CD4-positive, alpha-beta T cell (primary cell): ENCODE data around the gene MRPL45. TPM values are rescaled to one million over a fixed set of nuclear protein-coding genes. Genes with fewer than 3 reads are reported as not detected.

Experiments
- ATAC-seq: fragments of 200-7000 bp; cut with Tn5 transposase; one replicate; pipeline ENCODE4 v1.10.0; 2022; ENCODE audit warnings: mild to moderate bottlenecking; ENCODE audit not compliant: poor library complexity
- CTCF ChIA-PET: fragments of 350-600 bp; sonication (Branson Sonifier 250); formaldehyde crosslinking; loops from one replicate; lab custom pipeline; 2021; ENCODE audit warnings: antibody characterized with exemption, inconsistent platforms; lab: Charles Lee
- POLR2A ChIA-PET: fragments of 350-600 bp; sonication (Branson Sonifier 250); formaldehyde crosslinking; loops from one replicate; lab custom pipeline; 2021; ENCODE audit warnings: antibody characterized with exemption, inconsistent platforms; lab: Charles Lee
- DNase-seq, 14 experiments: peaks; one replicate each; pipeline ENCODE4 v3.0.0-alpha.2; 2013 to 2020; ENCODE audit warnings: mixed read lengths in 2 of 14
- H3K27ac ChIP-seq, 2 donors: one replicate each; pipeline versions ENCODE4 v1.5.1 to v1.7.0; 2013; ENCODE audit warnings: low read length in 2 of 2, low read depth in 1 of 2, mild to moderate bottlenecking in 1 of 2
- H3K27me3 ChIP-seq, 2 experiments: 1 replicate in 1 of 2; 2 replicates in 1 of 2; pipeline versions ENCODE4 v1.6.1 to v1.7.0; 2013; ENCODE audit warnings: low read length in 2 of 2, control low read depth in 1 of 2, mild to moderate bottlenecking in 1 of 2, moderate library complexity in 1 of 2; ENCODE audit not compliant: insufficient read depth in 2 of 2, control insufficient read depth in 1 of 2
- H3K36me3 ChIP-seq: one replicate; pipeline ENCODE4 v1.6.1; 2013; ENCODE audit warnings: low read length, control low read depth; ENCODE audit not compliant: insufficient read depth
- H3K4me1 ChIP-seq: one replicate; pipeline ENCODE4 v1.6.1; 2013; ENCODE audit warnings: low read length, control low read depth; ENCODE audit not compliant: insufficient read depth
- H3K4me3 ChIP-seq: one replicate; pipeline ENCODE4 v1.5.1; 2013; ENCODE audit warnings: mild to moderate bottlenecking, low read length, moderate library complexity
- H3K9me3 ChIP-seq, 2 experiments: 1 replicate in 1 of 2; 2 replicates in 1 of 2; pipeline versions ENCODE4 v1.6.1 to v1.7.0; 2013; ENCODE audit warnings: low read length in 2 of 2, mild to moderate bottlenecking in 2 of 2, control low read depth in 1 of 2, moderate library complexity in 1 of 2; ENCODE audit not compliant: control insufficient read depth in 1 of 2, insufficient read depth in 1 of 2
- H3K27ac Mint-ChIP-seq: one replicate; pipeline ENCODE4 v1.8.0; 2020; ENCODE audit warnings: mixed read lengths
- H3K27me3 Mint-ChIP-seq: one replicate; pipeline ENCODE4 v1.8.0; 2021; ENCODE audit warnings: mixed read lengths
- H3K36me3 Mint-ChIP-seq: one replicate; pipeline ENCODE4 v1.8.0; 2021; ENCODE audit warnings: low read depth, mixed read lengths
- H3K4me1 Mint-ChIP-seq: one replicate; pipeline ENCODE4 v1.8.0; 2021; ENCODE audit warnings: low read depth, mixed read lengths
- H3K4me3 Mint-ChIP-seq: one replicate; pipeline ENCODE4 v1.8.0; 2020; ENCODE audit warnings: mild to moderate bottlenecking, mixed read lengths
- H3K9me3 Mint-ChIP-seq: one replicate; pipeline ENCODE4 v1.8.0; 2020; ENCODE audit warnings: mixed read lengths
- intact Hi-C, 2 experiments: fragments of 100-400 bp; cut with DNase I in 1 of 2; cut with micrococcal nuclease in 1 of 2; formaldehyde crosslinking; loops; one replicate each; pipeline versions ENCODE4 v1.15.1 to v1.9.0; 2023 to 2025; cut with DNase I, micrococcal nuclease
- total RNA-seq, 174 experiments: library from RNA in 2 of 174; stranded (reverse) in 2 of 174; gene quantifications; one replicate each; pipeline ENCODE4 v1.2.3 and lab custom pipeline; 2021 to 2026
- TF ChIP-seq, protein P1 (sequence below): fragments of 200-600 bp; IDR thresholded peaks from one replicate; pipeline ENCODE4 v1.8.0; 2022; ENCODE audit warnings: antibody characterized with exemption, mild to moderate bottlenecking

MRPL45 gene
- total RNA-seq, 2 experiments from 2014 or later: 17.5 to 17.7 TPM

DNA sequence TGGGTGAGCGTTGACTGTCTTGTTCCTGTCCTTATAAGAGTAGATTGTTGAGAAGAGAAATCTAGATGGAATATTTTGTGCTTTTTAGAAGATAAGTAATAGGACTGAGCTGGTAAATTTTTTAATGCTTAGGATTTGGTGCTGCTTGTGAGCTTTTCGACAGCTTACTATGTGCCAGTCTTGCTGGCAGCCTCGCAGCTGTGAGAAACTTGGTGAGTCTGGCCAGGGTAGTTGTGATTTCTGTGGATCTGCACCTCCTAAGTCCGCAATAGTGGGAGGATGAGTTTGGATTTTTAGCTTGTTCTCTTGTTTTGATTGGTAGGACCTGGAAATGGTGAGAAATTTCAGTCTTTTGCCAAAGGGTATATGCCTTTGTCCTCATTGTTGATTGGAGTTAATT, 58.3 kb downstream of the MRPL45 start:
- H3K27me3 ChIP-seq: no peaks in the 10 kb centered on the region
- H3K4me3 ChIP-seq: no peak overlapping the region
- Mint-ChIP-seq H3K9me3 (no peaks in the 10 kb centered on the region), H3K4me3 (peak overlapping the region; percentile 63), H3K27me3 (no peaks in the 10 kb centered on the region), H3K27ac (peak overlapping the region; percentile 5), H3K36me3 (peaks cover 4% of the 10 kb centered on the region), H3K4me1 (peaks cover 72% of the 10 kb centered on the region)
- ChIA-PET POLR2A (interaction anchor here (1.4 kb wide), 2 partner anchors 8 to 11 kb away, joined by 3 read pairs; no protein-coding TSS in a partner anchor), CTCF (interaction anchor here (0.8 kb wide), 1 partner anchor 59 kb away, joined by 3 read pairs; no protein-coding TSS in a partner anchor)
- TF ChIP-seq, protein P1, sequence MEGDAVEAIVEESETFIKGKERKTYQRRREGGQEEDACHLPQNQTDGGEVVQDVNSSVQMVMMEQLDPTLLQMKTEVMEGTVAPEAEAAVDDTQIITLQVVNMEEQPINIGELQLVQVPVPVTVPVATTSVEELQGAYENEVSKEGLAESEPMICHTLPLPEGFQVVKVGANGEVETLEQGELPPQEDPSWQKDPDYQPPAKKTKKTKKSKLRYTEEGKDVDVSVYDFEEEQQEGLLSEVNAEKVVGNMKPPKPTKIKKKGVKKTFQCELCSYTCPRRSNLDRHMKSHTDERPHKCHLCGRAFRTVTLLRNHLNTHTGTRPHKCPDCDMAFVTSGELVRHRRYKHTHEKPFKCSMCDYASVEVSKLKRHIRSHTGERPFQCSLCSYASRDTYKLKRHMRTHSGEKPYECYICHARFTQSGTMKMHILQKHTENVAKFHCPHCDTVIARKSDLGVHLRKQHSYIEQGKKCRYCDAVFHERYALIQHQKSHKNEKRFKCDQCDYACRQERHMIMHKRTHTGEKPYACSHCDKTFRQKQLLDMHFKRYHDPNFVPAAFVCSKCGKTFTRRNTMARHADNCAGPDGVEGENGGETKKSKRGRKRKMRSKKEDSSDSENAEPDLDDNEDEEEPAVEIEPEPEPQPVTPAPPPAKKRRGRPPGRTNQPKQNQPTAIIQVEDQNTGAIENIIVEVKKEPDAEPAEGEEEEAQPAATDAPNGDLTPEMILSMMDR: no peak
- intact Hi-C loops: loop anchor here in 1 of 2 experiments (10.0 kb wide), 1 partner anchor 60 kb away; the partner anchor contains the start of gene MRPL45
- no peaks in the 10 kb centered on the region for H3K9me3 ChIP-seq
- H3K27ac ChIP-seq: no peak overlapping the region
- peaks cover 31% of the 10 kb centered on the region for H3K4me1 ChIP-seq
- H3K36me3 ChIP-seq: no peaks in the 10 kb centered on the region
- ATAC-seq: no peak
- no peak for DNase-seq

DNA sequence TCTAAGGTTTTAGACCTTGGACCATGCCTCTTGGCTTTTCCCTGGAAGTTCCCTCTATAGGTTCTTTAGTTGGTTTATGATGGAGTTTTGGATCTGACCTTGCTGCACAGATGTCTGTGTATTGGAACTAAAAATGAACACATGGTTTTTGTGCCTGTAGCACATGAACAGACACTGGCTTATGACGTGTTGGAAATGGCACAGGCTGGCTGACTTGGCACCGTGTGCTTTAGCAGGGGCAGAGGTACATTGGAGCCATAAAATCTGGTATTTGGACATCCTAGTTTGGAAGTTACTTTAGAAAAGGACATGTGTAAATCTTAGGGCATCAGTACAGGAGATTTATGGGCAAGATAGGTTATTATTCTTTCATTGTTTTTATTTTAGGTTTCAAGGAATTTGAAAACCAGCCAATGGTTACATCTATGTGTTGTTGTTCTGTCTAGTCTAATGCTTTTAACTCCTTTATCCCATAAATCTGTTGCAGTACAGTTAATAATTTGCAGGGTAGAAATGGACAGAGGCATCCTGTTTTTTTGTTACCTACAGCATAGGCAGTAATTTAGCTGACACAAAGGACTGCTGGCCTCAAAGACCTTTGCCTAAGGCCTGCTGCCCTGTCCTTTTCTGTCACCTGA, 60.6 kb downstream of the MRPL45 start:
- H3K27ac Mint-ChIP-seq: no peak overlapping the region
- H3K4me1 Mint-ChIP-seq: peaks cover 67% of the 10 kb centered on the region
- DNase-seq (no peak), ATAC-seq (no peak)
- no peaks in the 10 kb centered on the region for H3K9me3 ChIP-seq
- peaks cover 9% of the 10 kb centered on the region for H3K36me3 ChIP-seq
- intact Hi-C loops: loop anchor here in 1 of 2 experiments (10.0 kb wide), 1 partner anchor 63 kb away; the partner anchor contains the start of gene MRPL45
- H3K4me3 ChIP-seq: no peak overlapping the region
- H3K36me3 Mint-ChIP-seq: peaks cover 12% of the 10 kb centered on the region
- peaks cover 25% of the 10 kb centered on the region for H3K4me1 ChIP-seq
- no peak overlapping the region for H3K27ac ChIP-seq
- CTCF ChIA-PET: no interaction called here
- POLR2A ChIA-PET: no interaction called here
- H3K9me3 Mint-ChIP-seq: no peaks in the 10 kb centered on the region
- H3K4me3 Mint-ChIP-seq: no peak overlapping the region
- TF ChIP-seq, protein P1: no peak
- no peaks in the 10 kb centered on the region for H3K27me3 Mint-ChIP-seq
- no peaks in the 10 kb centered on the region for H3K27me3 ChIP-seq

DNA sequence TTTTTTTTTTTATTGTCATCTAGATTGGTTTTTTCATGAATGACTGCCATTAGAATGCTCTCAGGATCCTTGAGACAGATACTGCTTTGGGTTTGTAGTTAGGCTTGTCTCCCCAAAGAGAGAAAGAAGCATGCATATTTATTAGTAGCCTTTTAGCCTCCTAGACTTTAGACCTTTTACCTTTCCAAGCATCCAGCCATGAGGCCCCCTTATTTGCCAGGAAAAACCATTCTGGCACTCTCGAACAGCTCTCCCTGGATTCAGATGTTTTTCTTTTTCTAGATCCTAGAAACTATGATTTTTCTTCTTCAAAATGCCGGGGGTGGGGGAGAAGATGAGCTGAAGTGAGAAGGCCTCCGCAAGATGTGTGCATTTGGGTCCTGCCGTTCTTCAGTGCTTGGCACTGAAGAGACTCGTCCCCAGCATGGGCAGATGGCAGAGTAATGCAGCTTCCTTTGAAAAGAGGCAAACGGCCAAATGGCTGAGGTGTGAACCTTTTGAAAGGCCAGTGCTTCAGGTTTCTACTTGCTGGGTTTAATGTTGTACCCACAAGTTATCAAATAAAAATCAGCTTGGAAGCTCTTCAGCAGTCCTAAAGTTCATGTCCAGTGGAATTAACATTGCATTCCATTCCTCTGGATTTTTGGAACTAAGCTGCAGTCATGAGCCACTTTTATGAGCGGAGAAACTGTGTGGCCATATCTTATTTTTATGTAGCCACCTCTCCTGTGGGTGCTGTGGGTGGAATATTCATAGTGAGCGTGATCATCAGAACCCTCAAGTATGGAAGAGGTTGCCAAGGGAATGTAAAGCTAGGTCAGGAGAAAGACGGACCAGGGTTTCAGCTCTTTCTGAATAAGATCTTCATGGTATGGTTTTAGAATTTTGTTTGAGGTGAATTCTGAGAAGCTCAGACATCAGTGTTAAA, 61.9 kb downstream of the MRPL45 start:
- POLR2A ChIA-PET: no interaction called here
- intact Hi-C loops: loop anchor here in 1 of 2 experiments (10.0 kb wide), 1 partner anchor 64 kb away; the partner anchor contains the start of gene MRPL45

More for the DNA sequence above, 61.9 kb downstream of the MRPL45 start:
- TF ChIP-seq, protein P1: no peak
- no peak for DNase-seq
- Histone ChIP-seq H3K27me3 (no peaks in the 10 kb centered on the region), H3K4me1 (peaks cover 13% of the 10 kb centered on the region), H3K4me3 (no peak overlapping the region), H3K9me3 (no peaks in the 10 kb centered on the region), H3K36me3 (peaks cover 10% of the 10 kb centered on the region), H3K27ac (no peak overlapping the region)
- Mint-ChIP-seq H3K27ac (no peak overlapping the region), H3K4me1 (peaks cover 58% of the 10 kb centered on the region), H3K36me3 (peaks cover 15% of the 10 kb centered on the region), H3K27me3 (no peaks in the 10 kb centered on the region), H3K9me3 (no peaks in the 10 kb centered on the region), H3K4me3 (no peak overlapping the region)
- no peak for ATAC-seq
- CTCF ChIA-PET: interaction anchor here (1.9 kb wide), 1 partner anchor 10 kb away, joined by 6 read pairs; no protein-coding TSS in a partner anchor
